OCI-LY7 (cell line): ENCODE results near the gene CIDEB.

Source experiments
- EZH2phosphoT487 ChIP-seq: fragments of 200-600 bp; sonication (generic); IDR thresholded peaks from 2 replicates; pipeline ENCODE4 v1.6.1; 2018; ENCODE audit warnings: low read depth, borderline replicate concordance, mild to moderate bottlenecking, mixed run types, antibody characterized with exemption, low read length, moderate library complexity, mixed read lengths
- TF ChIP-seq, protein P1 (sequence below): fragments of 200-600 bp; sonication (generic); conservative IDR thresholded peaks from 2 replicates; pipeline ENCODE4 v1.5.1; 2014; ENCODE audit warnings: mild to moderate bottlenecking, antibody characterized with exemption, low read length, moderate library complexity, mixed read lengths

DNA sequence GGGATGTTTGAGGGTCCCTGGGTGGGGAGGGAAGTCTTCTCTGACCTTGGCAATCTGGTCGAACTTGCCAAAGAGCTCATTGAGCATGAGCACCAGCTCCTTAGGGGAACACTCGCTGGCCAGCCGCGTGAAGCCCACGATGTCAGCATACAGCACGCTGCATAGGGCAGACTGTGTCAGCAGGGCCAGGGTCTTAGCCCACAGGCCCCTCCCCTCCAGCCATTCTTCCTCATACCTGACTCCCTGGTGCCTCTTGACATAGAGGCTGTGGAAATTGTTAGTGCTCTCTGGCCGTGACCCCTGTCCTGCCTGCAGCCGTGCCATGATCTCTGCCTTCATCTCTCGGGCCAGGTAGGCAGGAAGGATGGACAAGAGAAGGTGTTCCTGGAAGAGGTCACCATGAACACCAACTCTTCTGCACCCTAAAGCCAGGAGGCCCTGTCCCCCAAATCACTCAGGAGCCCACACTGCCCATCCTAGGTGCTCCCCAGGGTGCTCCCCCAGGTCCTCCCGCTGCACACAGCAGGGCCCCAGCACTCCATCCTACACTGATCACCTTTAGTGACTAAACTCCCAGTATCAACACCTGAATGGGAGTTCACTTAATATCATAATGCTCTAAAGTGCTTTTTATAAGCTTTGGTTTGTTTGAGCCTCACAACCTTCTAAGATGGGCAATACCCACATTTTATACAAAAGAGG, 23.3 kb upstream of the CIDEB start:
- TF ChIP-seq, protein P1, sequence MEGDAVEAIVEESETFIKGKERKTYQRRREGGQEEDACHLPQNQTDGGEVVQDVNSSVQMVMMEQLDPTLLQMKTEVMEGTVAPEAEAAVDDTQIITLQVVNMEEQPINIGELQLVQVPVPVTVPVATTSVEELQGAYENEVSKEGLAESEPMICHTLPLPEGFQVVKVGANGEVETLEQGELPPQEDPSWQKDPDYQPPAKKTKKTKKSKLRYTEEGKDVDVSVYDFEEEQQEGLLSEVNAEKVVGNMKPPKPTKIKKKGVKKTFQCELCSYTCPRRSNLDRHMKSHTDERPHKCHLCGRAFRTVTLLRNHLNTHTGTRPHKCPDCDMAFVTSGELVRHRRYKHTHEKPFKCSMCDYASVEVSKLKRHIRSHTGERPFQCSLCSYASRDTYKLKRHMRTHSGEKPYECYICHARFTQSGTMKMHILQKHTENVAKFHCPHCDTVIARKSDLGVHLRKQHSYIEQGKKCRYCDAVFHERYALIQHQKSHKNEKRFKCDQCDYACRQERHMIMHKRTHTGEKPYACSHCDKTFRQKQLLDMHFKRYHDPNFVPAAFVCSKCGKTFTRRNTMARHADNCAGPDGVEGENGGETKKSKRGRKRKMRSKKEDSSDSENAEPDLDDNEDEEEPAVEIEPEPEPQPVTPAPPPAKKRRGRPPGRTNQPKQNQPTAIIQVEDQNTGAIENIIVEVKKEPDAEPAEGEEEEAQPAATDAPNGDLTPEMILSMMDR, result no peak
- TF ChIP-seq EZH2phosphoT487, result no peak
